DMS153 treated with DMSO at 0.1 percent for 48 hours (cell line): ENCODE results near the gene TMEM145.
A peak's percentile ranks its signal among the peaks of the same experiment; 100 is the strongest.
"Not testable (repeated sequence)": the region's sequence is repeated elsewhere in the genome, so short reads cannot be mapped to it uniquely, and the experiment has no call there.

Experiments used
- DNase-seq: peaks from one replicate; lab custom pipeline; 2025; ENCODE audit not compliant: unreplicated experiment; lab: John Stamatoyannopoulos, UW

TMEM145 gene

GRCh38 chr19:42333975-42334696 lies 21.0 kb downstream of the TMEM145 start:
- no peak for DNase-seq

- DNase-seq = no peak
These were observed 21.7 kb downstream of the TMEM145 start for GRCh38 chr19:42334697-42335373.

- no peak for DNase-seq
These were observed 22.3 kb downstream of the TMEM145 start for GRCh38 chr19:42335374-42335936.

GRCh38 chr19:42335971-42336370 lies 22.9 kb downstream of the TMEM145 start:
- DNase-seq = no peak

- not testable (repeated sequence) for DNase-seq
These were observed 26.2 kb downstream of the TMEM145 start for GRCh38 chr19:42339126-42339860.

DNA sequence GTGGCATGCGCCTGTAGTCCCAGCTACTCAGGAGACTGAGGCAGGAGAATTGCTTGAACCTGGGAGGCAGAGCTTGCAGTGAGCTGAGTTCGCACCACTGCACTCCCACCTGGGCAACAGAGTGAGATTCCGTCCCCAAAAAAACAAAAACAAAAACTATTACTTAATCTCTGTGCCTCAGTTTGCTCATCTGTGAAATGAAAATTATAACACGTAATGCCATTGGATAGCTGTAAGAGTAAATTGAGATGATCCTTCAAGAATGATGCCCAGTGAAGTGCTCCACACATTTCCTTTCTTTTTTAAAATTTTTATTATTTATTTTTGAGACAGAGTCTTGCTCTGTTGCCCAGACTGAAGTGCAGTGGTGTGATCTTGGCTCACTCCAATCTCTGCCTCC lies 26.8 kb downstream of the TMEM145 start:
- DNase-seq = not testable (repeated sequence)

DNA sequence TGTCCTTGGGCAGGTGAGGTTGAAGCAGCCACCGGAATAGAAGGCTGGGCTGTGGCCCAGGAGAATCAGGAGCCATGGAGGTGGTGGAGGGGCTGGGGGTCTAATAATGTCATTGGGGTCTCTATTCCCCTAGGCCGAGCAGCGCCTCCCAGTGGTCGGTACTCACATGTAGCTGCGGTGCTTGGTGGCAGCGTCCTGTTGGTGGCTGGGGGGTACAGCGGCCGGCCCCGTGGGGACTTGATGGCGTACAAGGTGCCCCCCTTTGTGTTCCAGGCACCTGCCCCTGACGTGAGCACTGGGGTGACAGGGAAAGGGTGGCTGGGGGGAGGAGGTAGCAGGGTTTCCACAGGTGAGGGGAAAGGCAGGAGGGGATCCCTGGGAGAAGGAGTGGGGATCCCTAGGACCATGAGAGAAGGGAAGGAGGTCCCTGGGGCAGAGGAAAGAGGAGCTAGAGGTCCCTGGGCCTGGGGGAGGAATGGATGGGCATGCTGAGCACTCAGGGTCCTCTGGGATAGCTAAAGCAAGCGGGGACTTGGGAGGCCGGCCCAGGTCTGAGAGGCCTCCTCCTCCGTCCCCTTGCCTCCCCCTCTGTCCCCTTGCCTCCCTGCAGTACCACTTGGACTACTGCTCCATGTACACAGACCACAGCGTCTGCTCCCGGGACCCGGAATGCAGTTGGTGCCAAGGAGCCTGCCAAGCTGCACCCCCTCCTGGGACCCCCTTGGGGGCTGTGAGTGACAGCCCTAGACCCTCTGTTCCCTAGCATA lies 30.4 kb downstream of the TMEM145 start:
- no peak for DNase-seq

GRCh38 chr19:42344336-42344893 lies 31.3 kb downstream of the TMEM145 start:
- DNase-seq = no peak

DNA sequence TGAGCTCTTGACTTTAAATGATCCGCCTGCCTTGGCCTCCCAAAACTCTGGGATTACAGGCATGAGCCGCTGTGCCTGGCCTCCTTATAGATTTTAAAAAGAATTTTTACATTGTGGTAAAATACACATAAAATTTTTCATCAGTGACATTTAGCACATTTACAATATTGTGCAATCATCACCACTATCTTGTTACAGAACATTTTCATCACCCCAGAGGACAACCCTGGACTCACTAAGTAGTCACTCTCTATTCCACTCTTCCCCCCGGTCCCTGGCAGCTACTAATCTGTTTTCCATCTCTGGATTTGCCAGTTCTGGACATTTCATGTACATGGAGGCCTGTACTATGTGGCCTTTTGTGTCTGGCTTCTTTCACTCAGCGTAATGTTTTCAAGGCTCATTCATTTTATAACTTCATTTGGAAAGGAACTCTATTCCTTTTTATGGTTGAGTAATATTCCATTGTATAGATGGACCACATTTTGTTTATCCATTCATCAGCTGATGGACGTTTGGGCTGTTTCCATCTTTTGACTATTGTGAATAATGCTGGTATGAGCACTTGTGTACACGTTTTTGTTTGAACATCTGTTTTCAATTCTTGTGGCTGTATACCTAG lies 32.2 kb downstream of the TMEM145 start:
- DNase-seq = no peak

GRCh38 chr19:42348211-42348610 lies 35.1 kb downstream of the TMEM145 start:
- DNase-seq = no peak

DNA sequence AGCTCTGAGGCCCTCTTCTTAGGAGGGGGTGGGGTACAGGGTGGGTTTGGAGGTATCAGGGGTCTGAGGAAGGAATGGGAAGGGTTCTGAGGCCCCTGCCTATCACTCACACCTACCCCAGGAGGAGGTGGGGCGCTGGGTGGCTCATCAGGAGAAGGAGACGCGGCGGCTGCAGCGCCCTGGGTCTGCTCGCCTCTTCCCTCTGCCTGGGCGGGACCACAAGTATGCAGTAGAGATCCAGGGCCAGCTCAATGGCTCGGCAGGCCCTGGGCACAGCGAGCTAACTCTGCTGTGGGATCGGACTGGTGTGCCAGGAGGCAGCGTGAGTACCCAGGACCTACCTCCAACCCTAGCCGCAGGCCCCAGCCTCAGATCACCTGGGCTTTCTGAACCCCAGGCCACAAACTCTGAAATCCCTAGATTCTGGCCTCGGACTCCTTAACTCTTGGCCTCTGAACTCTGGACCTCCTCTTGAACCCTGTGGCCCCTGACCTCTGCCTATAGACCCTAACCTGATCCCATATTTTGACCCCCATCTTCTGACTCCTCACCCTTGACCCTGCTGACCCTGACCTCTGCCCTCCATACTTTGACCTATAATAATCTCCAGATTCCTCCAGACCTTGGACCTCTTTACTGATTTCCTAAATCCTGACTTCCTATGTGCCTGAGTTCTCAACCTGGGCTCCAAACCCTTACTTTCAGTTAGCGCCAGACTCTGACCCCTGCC lies 36.4 kb downstream of the TMEM145 start:
- no peak for DNase-seq

DNA sequence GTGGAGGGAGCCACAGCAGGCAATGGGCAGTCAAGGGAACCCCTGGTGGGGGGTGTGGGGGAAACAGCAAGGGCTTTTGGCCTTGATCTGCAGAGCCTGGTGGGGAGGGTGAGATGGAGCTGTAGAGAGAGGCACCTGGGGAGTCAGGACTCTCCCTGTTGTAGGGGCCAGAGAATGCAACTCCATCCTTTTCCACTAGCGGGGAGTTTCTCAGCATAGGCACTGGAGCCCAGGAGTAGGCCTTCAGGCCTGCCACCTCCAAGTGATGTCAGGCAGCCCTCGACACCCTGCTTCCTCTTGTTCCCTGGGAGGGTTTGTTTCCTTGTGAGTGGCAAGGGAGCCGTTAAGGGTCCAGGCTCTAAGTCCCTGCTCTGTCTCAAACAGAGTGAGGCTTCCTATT lies 37.3 kb downstream of the TMEM145 start:
- no peak for DNase-seq

DNA sequence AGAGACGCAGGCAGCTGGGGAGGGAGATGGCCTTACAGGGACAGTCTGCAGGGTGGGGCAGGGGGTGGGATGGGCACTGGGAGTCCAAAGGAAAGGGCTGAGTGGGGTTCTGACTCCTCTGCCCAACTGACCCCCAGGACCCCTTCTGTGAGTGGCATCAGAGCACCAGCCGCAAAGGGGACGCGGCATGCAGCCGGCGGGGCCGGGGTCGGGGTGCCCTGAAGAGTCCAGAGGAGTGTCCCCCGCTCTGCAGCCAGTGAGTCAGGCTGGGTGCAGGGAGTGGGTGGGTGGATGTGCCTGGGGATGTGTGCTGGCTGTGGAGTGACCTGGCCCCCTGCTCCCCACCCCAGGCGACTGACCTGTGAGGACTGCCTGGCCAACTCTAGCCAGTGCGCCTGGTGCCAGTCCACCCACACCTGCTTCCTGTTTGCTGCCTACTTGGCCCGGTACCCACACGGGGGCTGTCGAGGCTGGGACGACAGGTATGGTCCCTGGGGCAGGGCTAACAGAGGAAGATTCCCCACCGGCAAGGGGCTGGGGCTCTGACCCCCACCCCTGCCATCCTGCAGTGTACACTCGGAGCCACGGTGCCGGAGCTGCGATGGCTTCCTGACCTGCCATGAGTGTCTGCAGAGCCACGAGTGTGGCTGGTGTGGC lies 38.1 kb downstream of the TMEM145 start:
- no peak for DNase-seq

DNA sequence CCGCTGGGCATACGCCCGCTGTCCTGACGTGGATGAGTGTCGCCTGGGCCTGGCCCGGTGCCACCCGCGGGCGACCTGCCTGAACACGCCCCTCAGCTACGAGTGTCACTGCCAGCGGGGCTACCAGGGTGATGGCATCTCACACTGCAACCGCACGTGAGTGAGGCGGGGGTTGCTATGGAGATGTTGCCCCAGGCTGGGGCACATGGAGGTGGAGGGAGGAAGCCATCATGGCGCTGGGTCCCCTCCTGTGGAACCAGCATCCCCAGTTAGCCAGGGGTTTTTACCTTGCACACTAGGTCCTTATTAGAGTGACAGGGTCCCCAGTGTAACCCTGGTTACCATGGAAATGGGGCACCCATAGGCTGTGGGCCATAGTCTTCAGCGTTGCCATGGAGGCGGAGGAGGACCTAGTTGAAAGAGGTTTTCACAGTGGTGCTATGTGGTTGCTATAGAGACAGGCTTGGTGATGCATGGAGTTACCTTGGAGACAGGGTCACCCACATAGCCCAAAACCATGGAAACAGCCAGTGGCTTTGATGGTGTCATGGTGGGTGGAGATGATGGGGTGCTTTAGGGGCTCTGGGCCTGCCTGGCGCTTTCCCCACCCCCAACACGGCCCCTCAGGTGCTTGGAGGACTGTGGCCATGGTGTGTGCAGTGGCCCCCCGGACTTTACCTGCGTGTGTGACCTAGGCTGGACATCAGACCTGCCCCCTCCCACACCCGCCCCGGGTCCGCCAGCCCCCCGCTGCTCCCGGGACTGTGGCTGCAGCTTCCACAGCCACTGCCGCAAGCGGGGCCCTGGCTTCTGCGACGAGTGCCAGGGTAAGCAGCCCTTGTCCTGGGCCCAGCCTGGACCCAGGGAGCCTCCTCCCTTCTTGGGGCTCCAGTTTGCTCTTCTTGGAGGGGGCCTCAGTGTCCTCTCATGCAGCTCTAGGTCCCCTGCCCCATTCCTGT lies 39.5 kb downstream of the TMEM145 start:
- peak; percentile 63 for DNase-seq

DNA sequence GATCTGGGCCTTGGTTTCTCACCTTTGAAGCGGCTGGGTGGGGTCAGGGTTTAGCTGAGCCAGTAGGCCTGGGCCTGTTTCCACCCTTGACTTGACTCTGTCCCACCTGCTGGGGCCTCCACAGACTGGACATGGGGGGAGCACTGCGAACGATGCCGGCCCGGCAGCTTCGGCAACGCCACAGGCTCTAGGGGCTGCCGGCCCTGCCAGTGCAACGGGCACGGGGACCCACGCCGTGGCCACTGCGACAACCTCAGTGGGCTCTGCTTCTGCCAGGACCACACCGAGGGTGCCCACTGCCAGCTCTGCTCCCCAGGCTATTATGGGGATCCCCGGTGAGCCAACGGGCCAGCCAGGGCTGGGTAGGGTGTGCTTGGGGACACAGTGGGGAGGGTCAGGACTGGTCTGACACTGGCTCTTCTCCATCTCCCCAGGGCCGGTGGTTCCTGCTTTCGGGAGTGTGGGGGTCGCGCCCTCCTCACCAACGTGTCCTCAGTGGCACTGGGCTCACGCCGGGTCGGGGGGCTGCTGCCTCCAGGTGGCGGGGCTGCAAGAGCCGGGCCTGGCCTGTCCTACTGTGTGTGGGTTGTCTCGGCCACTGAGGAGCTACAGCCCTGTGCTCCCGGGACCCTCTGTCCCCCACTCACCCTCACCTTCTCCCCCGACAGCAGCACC lies 40.4 kb downstream of the TMEM145 start:
- DNase-seq = no peak

GRCh38 chr19:42355896-42356295 lies 42.8 kb downstream of the TMEM145 start:
- no peak for DNase-seq

DNA sequence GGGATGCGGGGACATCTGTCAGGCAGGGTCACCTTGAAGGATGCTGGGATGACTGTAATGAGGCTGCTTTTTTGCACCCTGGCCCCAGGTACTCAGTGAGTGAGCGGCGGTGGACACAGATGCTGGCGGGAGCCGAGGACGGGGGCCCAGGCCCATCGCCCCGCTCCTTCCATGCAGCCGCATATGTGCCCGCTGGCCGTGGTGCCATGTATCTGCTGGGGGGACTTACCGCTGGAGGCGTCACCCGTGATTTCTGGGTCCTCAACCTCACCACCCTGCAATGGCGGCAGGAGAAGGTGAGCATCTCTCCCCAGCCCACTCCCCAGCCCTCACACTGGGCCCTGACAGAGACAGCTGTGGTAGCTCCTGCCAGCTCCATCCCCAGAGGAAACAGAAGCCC lies 43.6 kb downstream of the TMEM145 start:
- DNase-seq = no peak
